NCI-H146 treated with DMSO at 0.1 percent for 48 hours (cell line): ENCODE results near the gene CSTB.

ENCODE experiments used
- DNase-seq: peaks from one replicate; lab custom pipeline; 2025; ENCODE audit not compliant: unreplicated experiment; lab: John Stamatoyannopoulos, UW

CSTB gene

GRCh38 chr21:43752758-43753438, 23.2 kb downstream of the CSTB start:
- DNase-seq = no peak

GRCh38 chr21:43751955-43752591, 24.0 kb downstream of the CSTB start:
- no peak for DNase-seq

GRCh38 chr21:43750339-43751033, 25.6 kb downstream of the CSTB start:
- DNase-seq = no peak

GRCh38 chr21:43749651-43750262, 26.4 kb downstream of the CSTB start:
- no peak for DNase-seq

- DNase-seq = no peak
These were observed 27.5 kb downstream of the CSTB start for GRCh38 chr21:43748622-43749021.

GRCh38 chr21:43745772-43746517, 30.2 kb downstream of the CSTB start:
- no peak for DNase-seq

- DNase-seq = no peak
These were observed 31.4 kb downstream of the CSTB start for GRCh38 chr21:43744725-43745124.

GRCh38 chr21:43743947-43744346, 32.2 kb downstream of the CSTB start:
- no peak for DNase-seq

GRCh38 chr21:43741423-43742096, 34.5 kb downstream of the CSTB start:
- DNase-seq = no peak

- DNase-seq = no peak
These were observed 35.5 kb downstream of the CSTB start for GRCh38 chr21:43740497-43741156.

GRCh38 chr21:43739621-43740435, 36.3 kb downstream of the CSTB start:
- DNase-seq = no peak

GRCh38 chr21:43737158-43737950, 38.8 kb downstream of the CSTB start:
- DNase-seq = no peak

GRCh38 chr21:43736224-43736883, 39.8 kb downstream of the CSTB start:
- no peak for DNase-seq

- no peak for DNase-seq
These were observed 40.6 kb downstream of the CSTB start for GRCh38 chr21:43735236-43736091.

- DNase-seq = no peak
These were observed 41.2 kb downstream of the CSTB start for GRCh38 chr21:43734928-43735229.

GRCh38 chr21:43734131-43734927, 41.8 kb downstream of the CSTB start:
- no peak for DNase-seq
